Epithelial cell of esophagus (primary cell): ENCODE measurements around the gene SLC24A4.

Experiments
- DNase-seq: peaks from one replicate; pipeline ENCODE4 v3.0.0; 2010; ENCODE audit warnings: low read depth
- H3K4me3 ChIP-seq: 2 replicates; pipeline ENCODE4 v1.5.1; 2011; ENCODE audit warnings: mild to moderate bottlenecking, low read length, control low read depth
- CTCF ChIP-seq: IDR thresholded peaks from 2 replicates; pipeline ENCODE4 v1.5.1; 2011; ENCODE audit warnings: low read depth, mild to moderate bottlenecking, low read length, control low read depth, inconsistent platforms; ENCODE audit not compliant: insufficient read depth; ENCODE audit errors: missing control alignments

SLC24A4 gene

GRCh38 chr14:92436115-92436776, 113.3 kb downstream of the SLC24A4 start:
- no peak for TF ChIP-seq CTCF

GRCh38 chr14:92437309-92437708, 114.3 kb downstream of the SLC24A4 start:
- TF ChIP-seq CTCF = no peak
- no peak overlapping the region for H3K4me3 ChIP-seq
- no peak for DNase-seq

More at GRCh38 chr14:92436115-92436776, 113.3 kb downstream of the SLC24A4 start:
- no peak for DNase-seq
- H3K4me3 ChIP-seq = no peak overlapping the region

- no peak for DNase-seq
- TF ChIP-seq CTCF = no peak
- no peak overlapping the region for H3K4me3 ChIP-seq
These were observed 114.8 kb downstream of the SLC24A4 start for GRCh38 chr14:92437729-92438285.

- no peak overlapping the region for H3K4me3 ChIP-seq
- no peak for DNase-seq
- no peak for TF ChIP-seq CTCF
These were observed 116.8 kb downstream of the SLC24A4 start for GRCh38 chr14:92439537-92440344.

GRCh38 chr14:92440345-92441003, 117.5 kb downstream of the SLC24A4 start:
- no peak overlapping the region for H3K4me3 ChIP-seq
- no peak for DNase-seq
- no peak for TF ChIP-seq CTCF

GRCh38 chr14:92441751-92442504, 119.0 kb downstream of the SLC24A4 start:
- no peak overlapping the region for H3K4me3 ChIP-seq
- TF ChIP-seq CTCF = no peak
- DNase-seq = no peak
